ENCODE data around the gene HSPA6. TPM values are rescaled to one million over a fixed set of nuclear protein-coding genes. Genes with fewer than 3 reads are reported as not detected.

HSPA6 gene
- total RNA-seq, 1 donor = 0.36 TPM

GRCh38 chr1:161501234-161501633 lies 23.1 kb upstream of the HSPA6 start:
- H4K20me1 ChIP-seq (ENCODE audit: insufficient read depth, low read length) = no peaks in the 10 kb centered on the region
- H3K36me3 ChIP-seq (ENCODE audit: insufficient read depth, low read length) = no peaks in the 10 kb centered on the region
- H3K9me3 ChIP-seq (ENCODE audit: low read depth, low read length) = no peaks in the 10 kb centered on the region
- H2AFZ ChIP-seq (ENCODE audit: low read length) = no peak overlapping the region
- H3K27me3 ChIP-seq (ENCODE audit: insufficient read depth, low read length) = peaks cover 28% of the 10 kb centered on the region
- no peaks in the 10 kb centered on the region for H3K4me1 ChIP-seq (ENCODE audit: insufficient read depth, low read length)
- no peak for DNase-seq (ENCODE audit: insufficient read length, low spot score, missing footprints)
- no peak overlapping the region for H3K27ac ChIP-seq (ENCODE audit: low read depth, low read length)
- no peak overlapping the region for H3K4me3 ChIP-seq (ENCODE audit: insufficient read depth, low read length)
- H3K4me2 ChIP-seq (ENCODE audit: insufficient read depth, low read length) = no peak overlapping the region
- H3K79me2 ChIP-seq (ENCODE audit: insufficient read depth, low read length) = no peaks in the 10 kb centered on the region
- TF ChIP-seq, protein P1, sequence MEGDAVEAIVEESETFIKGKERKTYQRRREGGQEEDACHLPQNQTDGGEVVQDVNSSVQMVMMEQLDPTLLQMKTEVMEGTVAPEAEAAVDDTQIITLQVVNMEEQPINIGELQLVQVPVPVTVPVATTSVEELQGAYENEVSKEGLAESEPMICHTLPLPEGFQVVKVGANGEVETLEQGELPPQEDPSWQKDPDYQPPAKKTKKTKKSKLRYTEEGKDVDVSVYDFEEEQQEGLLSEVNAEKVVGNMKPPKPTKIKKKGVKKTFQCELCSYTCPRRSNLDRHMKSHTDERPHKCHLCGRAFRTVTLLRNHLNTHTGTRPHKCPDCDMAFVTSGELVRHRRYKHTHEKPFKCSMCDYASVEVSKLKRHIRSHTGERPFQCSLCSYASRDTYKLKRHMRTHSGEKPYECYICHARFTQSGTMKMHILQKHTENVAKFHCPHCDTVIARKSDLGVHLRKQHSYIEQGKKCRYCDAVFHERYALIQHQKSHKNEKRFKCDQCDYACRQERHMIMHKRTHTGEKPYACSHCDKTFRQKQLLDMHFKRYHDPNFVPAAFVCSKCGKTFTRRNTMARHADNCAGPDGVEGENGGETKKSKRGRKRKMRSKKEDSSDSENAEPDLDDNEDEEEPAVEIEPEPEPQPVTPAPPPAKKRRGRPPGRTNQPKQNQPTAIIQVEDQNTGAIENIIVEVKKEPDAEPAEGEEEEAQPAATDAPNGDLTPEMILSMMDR (IDR thresholded peaks at IDR 0.05; ENCODE audit: extremely low read depth, low read depth, low read length) = no peak

DNA sequence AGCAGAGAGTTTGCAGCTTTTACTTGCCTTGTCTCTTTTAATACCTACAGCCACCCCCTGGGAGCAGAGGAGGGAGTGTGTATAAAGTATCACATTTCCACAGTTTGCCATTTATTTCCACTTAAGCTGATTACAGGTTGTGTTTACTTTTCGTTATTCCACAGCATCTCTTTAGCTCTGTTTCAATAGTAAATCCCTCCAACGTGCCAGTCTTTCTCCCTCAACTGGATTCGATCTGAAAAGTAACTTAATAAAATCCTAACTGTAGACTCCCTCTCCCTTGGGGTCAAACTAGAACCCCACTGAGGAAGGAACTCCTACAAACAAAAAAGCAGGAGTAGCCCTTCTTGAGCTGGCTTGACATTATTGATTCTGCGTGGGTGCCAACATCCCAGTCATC lies 22.2 kb upstream of the HSPA6 start:
- DNase-seq (ENCODE audit: insufficient read length, low spot score, missing footprints) = no peak
- no peaks in the 10 kb centered on the region for H4K20me1 ChIP-seq (ENCODE audit: insufficient read depth, low read length)
- H3K36me3 ChIP-seq (ENCODE audit: insufficient read depth, low read length) = no peaks in the 10 kb centered on the region
- TF ChIP-seq, protein P1 (IDR thresholded peaks at IDR 0.05; ENCODE audit: extremely low read depth, low read depth, low read length) = no peak
- H3K4me3 ChIP-seq (ENCODE audit: insufficient read depth, low read length) = no peak overlapping the region
- no peak overlapping the region for H2AFZ ChIP-seq (ENCODE audit: low read length)
- H3K27me3 ChIP-seq (ENCODE audit: insufficient read depth, low read length) = peaks cover 28% of the 10 kb centered on the region
- H3K4me1 ChIP-seq (ENCODE audit: insufficient read depth, low read length) = peaks cover 5% of the 10 kb centered on the region
- H3K27ac ChIP-seq (ENCODE audit: low read depth, low read length) = no peak overlapping the region
- H3K79me2 ChIP-seq (ENCODE audit: insufficient read depth, low read length) = no peaks in the 10 kb centered on the region
- no peak overlapping the region for H3K4me2 ChIP-seq (ENCODE audit: insufficient read depth, low read length)
- H3K9me3 ChIP-seq (ENCODE audit: low read depth, low read length) = no peaks in the 10 kb centered on the region

GRCh38 chr1:161502641-161503393 lies 21.5 kb upstream of the HSPA6 start:
- Histone ChIP-seq H3K4me1 (ENCODE audit: insufficient read depth, low read length) (peaks cover 5% of the 10 kb centered on the region), H3K36me3 (ENCODE audit: insufficient read depth, low read length) (no peaks in the 10 kb centered on the region), H3K79me2 (ENCODE audit: insufficient read depth, low read length) (no peaks in the 10 kb centered on the region), H4K20me1 (ENCODE audit: insufficient read depth, low read length) (no peaks in the 10 kb centered on the region), H3K27me3 (ENCODE audit: insufficient read depth, low read length) (peaks cover 23% of the 10 kb centered on the region), H3K9me3 (ENCODE audit: low read depth, low read length) (no peaks in the 10 kb centered on the region), H2AFZ (ENCODE audit: low read length) (no peak overlapping the region), H3K4me3 (ENCODE audit: insufficient read depth, low read length) (no peak overlapping the region), H3K4me2 (ENCODE audit: insufficient read depth, low read length) (no peak overlapping the region), H3K27ac (ENCODE audit: low read depth, low read length) (no peak overlapping the region)
- DNase-seq (ENCODE audit: insufficient read length, low spot score, missing footprints) = no peak
- TF ChIP-seq, protein P1 (IDR thresholded peaks at IDR 0.05; ENCODE audit: extremely low read depth, low read depth, low read length) = no peak

GRCh38 chr1:161503394-161503748 lies 21.0 kb upstream of the HSPA6 start:
- Histone ChIP-seq H3K9me3 (ENCODE audit: low read depth, low read length) (no peaks in the 10 kb centered on the region), H2AFZ (ENCODE audit: low read length) (no peak overlapping the region), H3K4me3 (ENCODE audit: insufficient read depth, low read length) (no peak overlapping the region), H3K36me3 (ENCODE audit: insufficient read depth, low read length) (no peaks in the 10 kb centered on the region), H4K20me1 (ENCODE audit: insufficient read depth, low read length) (no peaks in the 10 kb centered on the region), H3K4me1 (ENCODE audit: insufficient read depth, low read length) (peaks cover 5% of the 10 kb centered on the region), H3K79me2 (ENCODE audit: insufficient read depth, low read length) (no peaks in the 10 kb centered on the region), H3K27me3 (ENCODE audit: insufficient read depth, low read length) (peaks cover 21% of the 10 kb centered on the region), H3K27ac (ENCODE audit: low read depth, low read length) (no peak overlapping the region), H3K4me2 (ENCODE audit: insufficient read depth, low read length) (no peak overlapping the region)
- no peak for DNase-seq (ENCODE audit: insufficient read length, low spot score, missing footprints)
- TF ChIP-seq, protein P1 (IDR thresholded peaks at IDR 0.05; ENCODE audit: extremely low read depth, low read depth, low read length) = no peak

All from osteoblast (primary cell).